ENCODE data around the gene EPHA1.
"Not testable (repeated sequence)": the region's sequence is repeated elsewhere in the genome, so short reads cannot be mapped to it uniquely, and the experiment has no call there.

The EPHA1 gene

DNA sequence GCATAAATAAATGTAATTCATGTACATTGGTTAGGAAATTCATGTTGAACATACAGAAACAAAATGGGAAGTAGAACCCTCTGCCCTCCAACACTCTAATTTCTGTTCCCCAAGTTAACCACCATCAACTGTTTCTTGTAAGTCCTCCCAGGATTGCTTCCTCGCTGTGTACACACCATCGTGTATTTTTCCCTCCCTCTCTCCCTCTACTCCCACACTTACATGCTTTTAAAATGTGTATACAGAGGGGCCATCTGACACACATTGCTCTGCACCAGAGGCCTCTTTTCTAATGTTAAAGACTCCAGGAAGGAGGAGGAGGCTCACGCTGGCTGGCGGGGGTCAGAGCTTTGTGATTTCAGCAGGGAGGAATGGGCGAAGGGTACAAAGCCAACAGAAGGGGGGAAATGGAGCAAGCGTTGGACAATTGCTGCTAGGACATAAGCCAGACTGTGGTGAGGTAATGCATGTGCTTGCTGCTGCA, 1.9 kb upstream of the EPHA1 start:
- DNase-seq (ENCODE audit: extremely low read depth, low read depth), result no peak

DNA sequence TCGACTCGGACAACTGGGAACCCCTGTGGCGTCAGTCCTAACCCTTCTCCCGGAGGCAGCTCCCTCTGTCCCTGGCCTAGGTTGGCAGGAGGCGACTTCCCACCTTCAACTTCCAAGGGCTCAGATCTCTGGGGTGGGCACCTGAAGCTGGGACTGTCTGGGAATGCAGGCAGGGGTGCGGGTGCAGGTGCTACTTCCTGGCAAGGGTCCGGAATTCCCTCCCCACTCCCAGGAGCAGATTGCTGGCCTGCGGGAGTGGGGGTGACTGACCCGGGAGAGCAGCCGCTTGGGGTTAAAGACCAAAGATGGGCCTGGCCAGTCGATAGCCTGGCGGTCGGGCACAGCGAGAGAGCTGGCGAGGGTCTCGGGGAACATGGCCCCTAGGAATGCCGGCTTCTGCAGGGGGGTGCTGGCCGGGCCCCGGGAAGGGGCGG, 387 bp downstream of the EPHA1 start:
- DNase-seq (ENCODE audit: extremely low read depth, low read depth), result no peak
- TF ChIP-seq, protein P1, sequence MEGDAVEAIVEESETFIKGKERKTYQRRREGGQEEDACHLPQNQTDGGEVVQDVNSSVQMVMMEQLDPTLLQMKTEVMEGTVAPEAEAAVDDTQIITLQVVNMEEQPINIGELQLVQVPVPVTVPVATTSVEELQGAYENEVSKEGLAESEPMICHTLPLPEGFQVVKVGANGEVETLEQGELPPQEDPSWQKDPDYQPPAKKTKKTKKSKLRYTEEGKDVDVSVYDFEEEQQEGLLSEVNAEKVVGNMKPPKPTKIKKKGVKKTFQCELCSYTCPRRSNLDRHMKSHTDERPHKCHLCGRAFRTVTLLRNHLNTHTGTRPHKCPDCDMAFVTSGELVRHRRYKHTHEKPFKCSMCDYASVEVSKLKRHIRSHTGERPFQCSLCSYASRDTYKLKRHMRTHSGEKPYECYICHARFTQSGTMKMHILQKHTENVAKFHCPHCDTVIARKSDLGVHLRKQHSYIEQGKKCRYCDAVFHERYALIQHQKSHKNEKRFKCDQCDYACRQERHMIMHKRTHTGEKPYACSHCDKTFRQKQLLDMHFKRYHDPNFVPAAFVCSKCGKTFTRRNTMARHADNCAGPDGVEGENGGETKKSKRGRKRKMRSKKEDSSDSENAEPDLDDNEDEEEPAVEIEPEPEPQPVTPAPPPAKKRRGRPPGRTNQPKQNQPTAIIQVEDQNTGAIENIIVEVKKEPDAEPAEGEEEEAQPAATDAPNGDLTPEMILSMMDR (IDR thresholded peaks at IDR 0.05; ENCODE audit: low read depth, low read length), result no peak

More for the DNA sequence above, 1.9 kb upstream of the EPHA1 start:
- TF ChIP-seq, protein P1 (IDR thresholded peaks at IDR 0.05; ENCODE audit: low read depth, low read length), result no peak

- TF ChIP-seq, protein P1 (IDR thresholded peaks at IDR 0.05; ENCODE audit: low read depth, low read length), result no peak
- no peak for DNase-seq (ENCODE audit: extremely low read depth, low read depth)
These were observed 1.1 kb downstream of the EPHA1 start for GRCh38 chr7:143407287-143408251.

DNA sequence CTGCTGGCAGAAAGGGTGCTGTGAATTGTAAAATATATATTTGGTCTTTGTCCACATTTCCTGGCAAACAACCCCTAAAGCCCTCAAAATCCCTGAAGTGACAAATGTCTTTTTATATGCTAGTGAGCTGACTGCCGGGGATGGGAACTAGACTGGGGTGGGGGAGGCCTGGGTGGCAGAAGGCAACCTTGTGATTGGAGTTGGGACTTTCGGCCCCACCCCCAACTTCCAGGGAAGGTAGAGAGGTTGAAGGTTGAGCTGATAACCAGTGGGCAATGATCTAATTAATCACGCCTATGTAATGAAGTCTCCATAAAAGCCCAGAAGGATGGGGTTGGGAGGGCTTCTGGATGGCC, 2.7 kb downstream of the EPHA1 start:
- TF ChIP-seq, protein P1 (IDR thresholded peaks at IDR 0.05; ENCODE audit: low read depth, low read length), result no peak
- no peak for DNase-seq (ENCODE audit: extremely low read depth, low read depth)

GRCh38 chr7:143405173-143406001, 3.3 kb downstream of the EPHA1 start:
- no peak for DNase-seq (ENCODE audit: extremely low read depth, low read depth)
- TF ChIP-seq, protein P1 (IDR thresholded peaks at IDR 0.05; ENCODE audit: low read depth, low read length), result no peak

DNA sequence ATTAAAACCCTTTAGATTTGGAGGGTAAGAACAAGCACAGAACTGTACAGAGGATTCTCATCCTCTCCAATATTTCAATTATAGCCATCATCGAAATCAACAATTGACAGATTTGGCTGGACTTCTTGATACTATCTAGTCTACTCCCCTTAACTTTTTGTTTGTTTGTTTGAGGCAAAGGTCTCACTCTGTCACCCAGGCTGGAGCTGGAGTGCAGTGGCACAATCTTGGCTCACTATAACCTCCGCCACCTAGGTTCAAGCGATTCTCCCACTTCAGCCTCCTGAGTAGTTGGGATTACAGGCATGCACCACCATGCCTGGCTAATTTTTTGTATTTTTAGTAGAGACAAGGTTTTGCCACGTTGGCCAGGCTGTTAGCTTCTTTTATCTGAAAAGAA, 6.4 kb downstream of the EPHA1 start:
- not testable (repeated sequence) for DNase-seq (ENCODE audit: extremely low read depth, low read depth)

DNA sequence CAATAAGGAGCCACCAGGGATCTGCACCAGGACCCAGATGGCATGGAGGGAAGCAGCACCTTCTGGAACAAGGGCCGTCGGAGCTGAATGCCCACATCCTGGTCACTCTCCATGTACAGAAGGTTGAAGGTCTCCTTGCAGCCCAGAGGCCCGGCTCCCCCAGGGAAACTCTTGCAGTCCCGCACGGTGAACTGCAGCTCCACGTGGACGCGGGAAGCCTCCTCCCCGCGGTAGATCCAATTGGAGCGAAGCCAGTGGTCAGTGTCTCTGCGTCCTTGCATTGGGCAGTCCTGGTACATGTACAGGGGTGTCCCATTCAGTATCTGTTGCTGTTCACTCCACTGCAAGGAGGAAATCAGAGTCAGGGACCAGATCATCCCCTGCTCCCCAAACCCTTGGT, 7.4 kb downstream of the EPHA1 start:
- DNase-seq (ENCODE audit: extremely low read depth, low read depth), result no peak
- TF ChIP-seq, protein P1 (IDR thresholded peaks at IDR 0.05; ENCODE audit: low read depth, low read length), result no peak

Data from AG09319 (cell line).